Stimulated activated naive CD8-positive, alpha-beta T cell treated with anti-CD3 and anti-CD28 coated beads, Interleukin-15, Interleukin-2, amounts not matched to agents 100 ng/mL and 50 ng/mL, for 24 hours (primary cell): ENCODE data around the gene CILP.
"Not testable (repeated sequence)": the region's sequence is repeated elsewhere in the genome, so short reads cannot be mapped to it uniquely, and the experiment has no call there.

Source experiments
- H3K27ac Mint-ChIP-seq: one replicate; pipeline ENCODE4 v1.8.0; 2021; ENCODE audit warnings: mild to moderate bottlenecking, mixed read lengths
- H3K27me3 Mint-ChIP-seq: one replicate; pipeline ENCODE4 v1.8.0; 2021; ENCODE audit warnings: mixed read lengths
- H3K36me3 Mint-ChIP-seq: one replicate; pipeline ENCODE4 v1.8.0; 2021; ENCODE audit warnings: low read depth, mixed read lengths
- H3K4me1 Mint-ChIP-seq: one replicate; pipeline ENCODE4 v1.8.0; 2021; ENCODE audit warnings: low read depth, mixed read lengths
- H3K4me3 Mint-ChIP-seq: one replicate; pipeline ENCODE4 v1.8.0; 2021; ENCODE audit warnings: mild to moderate bottlenecking, mixed read lengths
- H3K9me3 Mint-ChIP-seq: one replicate; pipeline ENCODE4 v1.8.0; 2021; ENCODE audit warnings: mixed read lengths

Gene CILP

DNA sequence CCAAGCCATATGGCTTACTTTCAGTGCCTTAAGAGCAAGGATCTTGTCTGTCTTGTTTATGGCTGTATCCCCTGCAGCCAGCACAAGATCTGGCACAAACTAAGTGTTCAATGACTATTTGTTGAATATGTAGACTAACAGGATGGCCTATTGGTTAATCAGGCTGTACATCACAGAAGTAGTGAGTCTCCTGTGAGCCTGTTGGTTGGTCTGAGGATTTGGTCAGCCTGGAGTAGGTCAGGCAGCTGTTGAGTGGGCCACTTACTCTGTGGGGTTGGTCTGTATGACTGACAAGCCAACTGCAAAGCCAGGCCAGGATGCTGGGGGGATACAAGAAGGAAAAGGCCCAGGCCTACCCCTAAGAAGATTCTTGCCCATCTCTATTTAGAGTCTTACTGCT lies 33.4 kb upstream of the CILP start:
- Mint-ChIP-seq H3K4me3 (no peak overlapping the region), H3K27ac (no peak overlapping the region), H3K36me3 (peaks cover 5% of the 10 kb centered on the region), H3K4me1 (peaks cover 8% of the 10 kb centered on the region), H3K9me3 (no peaks in the 10 kb centered on the region), H3K27me3 (no peaks in the 10 kb centered on the region)

- H3K27ac Mint-ChIP-seq: not testable (repeated sequence)
These were observed 25.2 kb upstream of the CILP start for GRCh38 chr15:65236443-65236842.

GRCh38 chr15:65233696-65234095 lies 22.4 kb upstream of the CILP start:
- Mint-ChIP-seq H3K4me3 (no peak overlapping the region), H3K36me3 (no peaks in the 10 kb centered on the region), H3K9me3 (no peaks in the 10 kb centered on the region), H3K4me1 (peaks cover 5% of the 10 kb centered on the region), H3K27ac (no peak overlapping the region), H3K27me3 (no peaks in the 10 kb centered on the region)

More at GRCh38 chr15:65236443-65236842, 25.2 kb upstream of the CILP start:
- H3K4me3 Mint-ChIP-seq, H3K4me1 Mint-ChIP-seq, H3K9me3 Mint-ChIP-seq, H3K36me3 Mint-ChIP-seq, H3K27me3 Mint-ChIP-seq: not testable (repeated sequence)

DNA sequence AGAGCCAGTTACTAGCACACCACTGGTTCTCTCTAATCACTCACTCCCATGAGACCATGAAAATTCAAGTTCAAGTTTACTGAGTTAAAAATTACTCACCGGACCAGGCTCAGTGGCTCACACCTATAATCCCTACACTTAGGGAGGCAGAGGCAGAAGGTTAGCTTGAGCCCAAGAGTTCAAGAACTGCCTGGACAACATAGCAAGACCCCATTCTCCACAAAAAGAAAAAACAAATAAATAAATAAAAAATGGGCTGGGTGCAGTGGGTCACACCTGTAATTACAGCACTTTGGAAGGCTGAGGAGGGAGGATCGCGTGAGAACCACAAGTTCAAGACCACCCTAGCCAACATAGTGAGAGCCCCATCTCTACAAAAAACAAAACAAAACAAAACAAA lies 21.2 kb upstream of the CILP start:
- Mint-ChIP-seq H3K9me3 (no peaks in the 10 kb centered on the region), H3K36me3 (no peaks in the 10 kb centered on the region), H3K27me3 (no peaks in the 10 kb centered on the region), H3K27ac (no peak overlapping the region), H3K4me1 (peaks cover 5% of the 10 kb centered on the region), H3K4me3 (no peak overlapping the region)

GRCh38 chr15:65231306-65231705 lies 20.0 kb upstream of the CILP start:
- Mint-ChIP-seq H3K27me3 (no peaks in the 10 kb centered on the region), H3K4me3 (no peak overlapping the region), H3K4me1 (no peaks in the 10 kb centered on the region), H3K36me3 (no peaks in the 10 kb centered on the region), H3K27ac (no peak overlapping the region), H3K9me3 (no peaks in the 10 kb centered on the region)

- not testable (repeated sequence) for H3K4me1 Mint-ChIP-seq, H3K27me3 Mint-ChIP-seq, H3K36me3 Mint-ChIP-seq, H3K27ac Mint-ChIP-seq, H3K4me3 Mint-ChIP-seq, H3K9me3 Mint-ChIP-seq
These were observed 15.6 kb upstream of the CILP start for GRCh38 chr15:65226901-65227300.

GRCh38 chr15:65226221-65226620 lies 14.9 kb upstream of the CILP start:
- Mint-ChIP-seq H3K36me3 (no peaks in the 10 kb centered on the region), H3K4me1 (no peaks in the 10 kb centered on the region), H3K4me3 (no peak overlapping the region), H3K27ac (no peak overlapping the region), H3K9me3 (no peaks in the 10 kb centered on the region), H3K27me3 (no peaks in the 10 kb centered on the region)

DNA sequence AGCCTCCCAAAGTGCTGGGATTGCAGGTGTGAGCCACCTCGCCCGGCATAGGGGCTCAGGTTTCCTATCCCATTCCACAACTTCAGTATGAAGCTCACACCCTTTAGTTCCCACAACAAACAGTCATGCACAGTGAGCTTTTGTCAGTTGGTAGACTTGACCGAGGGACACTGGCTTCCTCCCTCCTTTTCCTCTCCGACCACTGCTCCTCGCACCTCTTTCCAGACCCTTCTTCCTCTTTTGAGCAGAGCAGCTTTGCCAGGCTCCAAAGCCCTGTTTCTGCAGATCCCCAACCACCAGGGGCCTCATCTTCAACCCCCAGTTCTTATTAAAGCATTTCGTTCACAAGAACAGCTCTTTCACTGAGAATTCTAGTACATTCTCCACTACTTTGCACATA lies 12.7 kb upstream of the CILP start:
- Mint-ChIP-seq H3K9me3 (no peaks in the 10 kb centered on the region), H3K27me3 (no peaks in the 10 kb centered on the region), H3K4me3 (no peak overlapping the region), H3K36me3 (no peaks in the 10 kb centered on the region), H3K27ac (no peak overlapping the region), H3K4me1 (peaks cover 12% of the 10 kb centered on the region)

- Mint-ChIP-seq H3K4me1 (peaks cover 23% of the 10 kb centered on the region), H3K27ac (no peak overlapping the region), H3K9me3 (no peaks in the 10 kb centered on the region), H3K36me3 (no peaks in the 10 kb centered on the region), H3K4me3 (no peak overlapping the region), H3K27me3 (no peaks in the 10 kb centered on the region)
These were observed 11.6 kb upstream of the CILP start for GRCh38 chr15:65222891-65223290.

DNA sequence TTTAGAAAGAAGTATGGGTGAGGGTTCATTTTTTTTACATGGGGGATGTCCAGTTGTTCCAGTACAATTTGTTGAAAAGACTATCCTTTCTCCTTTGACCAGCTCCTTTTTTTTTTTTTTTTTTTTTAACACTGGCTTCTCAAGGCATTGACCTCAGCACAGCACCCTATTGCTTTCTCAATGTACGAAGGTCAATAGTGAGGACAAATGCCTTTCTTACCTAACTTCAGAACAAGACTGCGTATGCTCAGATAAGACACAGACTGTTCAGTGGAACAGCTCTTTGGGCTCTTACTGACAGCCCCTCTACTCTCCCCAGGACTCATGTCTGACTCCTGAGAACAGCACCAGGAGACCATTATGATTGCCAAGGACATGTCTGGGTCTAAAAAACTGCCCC lies 10.4 kb upstream of the CILP start:
- Mint-ChIP-seq H3K4me3 (no peak overlapping the region), H3K27me3 (no peaks in the 10 kb centered on the region), H3K36me3 (no peaks in the 10 kb centered on the region), H3K4me1 (peaks cover 32% of the 10 kb centered on the region), H3K9me3 (no peaks in the 10 kb centered on the region), H3K27ac (no peak overlapping the region)

GRCh38 chr15:65219137-65219536 lies 7.9 kb upstream of the CILP start:
- H3K4me1 Mint-ChIP-seq: peaks cover 34% of the 10 kb centered on the region
- no peaks in the 10 kb centered on the region for H3K36me3 Mint-ChIP-seq
- H3K4me3 Mint-ChIP-seq: no peak overlapping the region
- no peaks in the 10 kb centered on the region for H3K27me3 Mint-ChIP-seq
- no peak overlapping the region for H3K27ac Mint-ChIP-seq
- no peaks in the 10 kb centered on the region for H3K9me3 Mint-ChIP-seq

- no peaks in the 10 kb centered on the region for H3K36me3 Mint-ChIP-seq
- peak overlapping the region; percentile 63 for H3K4me3 Mint-ChIP-seq
- peak overlapping the region; percentile 75 for H3K27ac Mint-ChIP-seq
- H3K4me1 Mint-ChIP-seq: peaks cover 34% of the 10 kb centered on the region
- H3K9me3 Mint-ChIP-seq: no peaks in the 10 kb centered on the region
- H3K27me3 Mint-ChIP-seq: no peaks in the 10 kb centered on the region
These were observed 6.5 kb upstream of the CILP start for GRCh38 chr15:65217526-65218482.

GRCh38 chr15:65215496-65215895 lies 4.2 kb upstream of the CILP start:
- H3K9me3 Mint-ChIP-seq: no peaks in the 10 kb centered on the region
- no peak overlapping the region for H3K27ac Mint-ChIP-seq
- no peaks in the 10 kb centered on the region for H3K36me3 Mint-ChIP-seq
- peaks cover 34% of the 10 kb centered on the region for H3K4me1 Mint-ChIP-seq
- H3K27me3 Mint-ChIP-seq: no peaks in the 10 kb centered on the region
- H3K4me3 Mint-ChIP-seq: no peak overlapping the region

- H3K36me3 Mint-ChIP-seq: no peaks in the 10 kb centered on the region
- no peaks in the 10 kb centered on the region for H3K27me3 Mint-ChIP-seq
- peaks cover 22% of the 10 kb centered on the region for H3K4me1 Mint-ChIP-seq
- no peaks in the 10 kb centered on the region for H3K9me3 Mint-ChIP-seq
- H3K27ac Mint-ChIP-seq: no peak overlapping the region
- H3K4me3 Mint-ChIP-seq: no peak overlapping the region
These were observed 2.7 kb upstream of the CILP start for GRCh38 chr15:65214010-65214409.

DNA sequence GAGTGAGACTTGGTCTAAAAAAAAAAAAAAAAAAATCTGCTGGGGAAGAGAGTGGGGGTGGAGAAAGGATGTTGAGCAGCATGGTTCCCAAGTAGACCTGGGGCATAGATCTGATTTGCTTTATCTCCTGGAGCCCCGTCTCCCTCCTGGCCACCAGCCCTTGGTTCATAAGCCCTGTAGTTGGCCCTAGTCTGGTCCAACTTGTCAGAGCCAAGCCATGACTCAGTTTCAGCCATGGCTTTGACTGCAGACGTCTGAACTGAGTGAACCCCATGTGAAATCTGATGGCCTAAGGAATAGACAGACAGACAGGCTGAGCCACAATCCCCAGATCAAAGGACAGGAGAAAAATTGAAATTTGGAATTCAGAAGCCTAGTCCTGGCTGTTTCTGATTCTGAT lies 2.0 kb upstream of the CILP start:
- Mint-ChIP-seq H3K27me3 (no peaks in the 10 kb centered on the region), H3K27ac (no peak overlapping the region), H3K9me3 (no peaks in the 10 kb centered on the region), H3K4me1 (peaks cover 14% of the 10 kb centered on the region), H3K36me3 (no peaks in the 10 kb centered on the region), H3K4me3 (no peak overlapping the region)

GRCh38 chr15:65212097-65212496 lies 824 bp upstream of the CILP start:
- Mint-ChIP-seq H3K4me1 (peaks cover 4% of the 10 kb centered on the region), H3K9me3 (no peaks in the 10 kb centered on the region), H3K4me3 (no peak overlapping the region), H3K27ac (no peak overlapping the region), H3K27me3 (no peaks in the 10 kb centered on the region), H3K36me3 (no peaks in the 10 kb centered on the region)
